ENCODE data around the gene RAPGEF1.

DNA sequence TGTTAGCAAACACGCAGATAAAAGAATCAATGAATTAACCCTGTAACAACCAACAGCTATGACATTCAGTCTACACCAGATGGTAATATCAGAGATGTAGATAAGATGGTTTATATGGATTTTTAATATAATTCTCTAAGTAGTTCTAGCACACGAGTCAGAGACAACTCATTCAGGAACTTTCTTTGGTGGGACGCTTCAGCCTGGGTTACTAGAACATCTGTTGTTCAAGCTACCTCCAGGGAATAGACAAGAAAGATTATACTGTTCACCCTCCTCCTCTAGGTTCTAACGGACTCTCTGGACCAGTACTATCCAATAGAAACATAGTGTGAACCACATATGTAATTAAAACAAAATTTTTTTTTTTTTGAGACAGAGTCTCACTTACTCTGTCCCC is 73.8 kb downstream of the RAPGEF1 start:
- TF ChIP-seq, protein P1, sequence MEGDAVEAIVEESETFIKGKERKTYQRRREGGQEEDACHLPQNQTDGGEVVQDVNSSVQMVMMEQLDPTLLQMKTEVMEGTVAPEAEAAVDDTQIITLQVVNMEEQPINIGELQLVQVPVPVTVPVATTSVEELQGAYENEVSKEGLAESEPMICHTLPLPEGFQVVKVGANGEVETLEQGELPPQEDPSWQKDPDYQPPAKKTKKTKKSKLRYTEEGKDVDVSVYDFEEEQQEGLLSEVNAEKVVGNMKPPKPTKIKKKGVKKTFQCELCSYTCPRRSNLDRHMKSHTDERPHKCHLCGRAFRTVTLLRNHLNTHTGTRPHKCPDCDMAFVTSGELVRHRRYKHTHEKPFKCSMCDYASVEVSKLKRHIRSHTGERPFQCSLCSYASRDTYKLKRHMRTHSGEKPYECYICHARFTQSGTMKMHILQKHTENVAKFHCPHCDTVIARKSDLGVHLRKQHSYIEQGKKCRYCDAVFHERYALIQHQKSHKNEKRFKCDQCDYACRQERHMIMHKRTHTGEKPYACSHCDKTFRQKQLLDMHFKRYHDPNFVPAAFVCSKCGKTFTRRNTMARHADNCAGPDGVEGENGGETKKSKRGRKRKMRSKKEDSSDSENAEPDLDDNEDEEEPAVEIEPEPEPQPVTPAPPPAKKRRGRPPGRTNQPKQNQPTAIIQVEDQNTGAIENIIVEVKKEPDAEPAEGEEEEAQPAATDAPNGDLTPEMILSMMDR (IDR thresholded peaks at IDR 0.05; ENCODE audit: insufficient read depth, low read length, poor library complexity, severe bottlenecking): no peak
- no peak for TF ChIP-seq EZH2phosphoT487 (conservative IDR thresholded peaks at IDR 0.05; ENCODE audit: low read length)

All from SU-DHL-6 (cell line).